CD4-positive, alpha-beta T cell treated with Interferon gamma for 1 hour (primary cell): Measurements from ENCODE around the gene CDK6.
"Not testable (repeated sequence)": the region's sequence is repeated elsewhere in the genome, so short reads cannot be mapped to it uniquely, and the experiment has no call there.

Experiments used
- DNase-seq: peaks from one replicate; pipeline ENCODE4 v3.0.0-alpha.2; 2020

CDK6 gene

DNA sequence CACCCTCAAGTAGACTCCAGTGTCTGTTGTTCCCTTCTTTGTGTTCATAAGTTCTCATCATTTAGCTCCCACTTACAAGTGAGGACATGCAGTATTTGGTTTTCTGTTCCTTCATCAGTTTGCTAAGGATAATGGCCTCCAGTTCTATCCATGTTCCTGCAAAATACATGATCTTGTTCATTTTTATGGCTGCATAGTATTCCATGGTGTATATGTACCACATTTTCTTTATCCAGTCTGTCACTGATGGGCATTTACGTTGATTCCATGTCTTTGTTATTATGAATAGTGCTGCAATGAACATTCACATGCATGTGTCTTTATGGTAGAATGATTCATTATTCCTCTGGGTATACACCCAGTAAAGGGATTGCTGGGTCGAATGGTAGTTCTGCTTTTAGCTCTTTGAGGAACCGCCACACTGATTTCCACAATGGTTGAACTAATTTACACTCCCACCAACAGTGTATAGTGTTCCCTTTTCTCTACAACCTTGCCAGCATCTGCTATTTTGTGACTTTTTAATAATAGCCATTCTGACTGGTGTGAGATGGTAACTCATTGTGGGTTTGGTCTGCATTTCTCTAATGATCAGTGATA is 79.0 kb downstream of the CDK6 start:
- peak; percentile 35 for DNase-seq

DNA sequence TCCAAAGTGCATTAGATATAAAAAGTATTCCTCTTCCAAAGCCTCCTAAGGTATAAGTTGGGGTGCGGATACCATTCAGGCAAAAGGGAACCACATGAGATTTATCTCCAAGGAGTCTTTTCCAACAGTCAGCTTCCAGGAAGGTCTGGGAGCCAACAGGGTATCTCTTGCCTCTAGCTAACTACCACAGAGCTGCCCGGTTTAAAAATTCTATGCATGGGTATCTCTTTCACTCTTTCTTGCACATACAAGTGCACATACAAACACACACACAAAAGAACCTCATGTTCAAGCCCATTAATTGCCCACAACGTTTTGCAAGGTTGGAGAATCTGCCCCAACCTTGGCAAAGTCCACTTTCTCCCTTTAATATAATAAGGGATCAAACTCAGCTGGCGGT is 80.7 kb downstream of the CDK6 start:
- no peak for DNase-seq

DNA sequence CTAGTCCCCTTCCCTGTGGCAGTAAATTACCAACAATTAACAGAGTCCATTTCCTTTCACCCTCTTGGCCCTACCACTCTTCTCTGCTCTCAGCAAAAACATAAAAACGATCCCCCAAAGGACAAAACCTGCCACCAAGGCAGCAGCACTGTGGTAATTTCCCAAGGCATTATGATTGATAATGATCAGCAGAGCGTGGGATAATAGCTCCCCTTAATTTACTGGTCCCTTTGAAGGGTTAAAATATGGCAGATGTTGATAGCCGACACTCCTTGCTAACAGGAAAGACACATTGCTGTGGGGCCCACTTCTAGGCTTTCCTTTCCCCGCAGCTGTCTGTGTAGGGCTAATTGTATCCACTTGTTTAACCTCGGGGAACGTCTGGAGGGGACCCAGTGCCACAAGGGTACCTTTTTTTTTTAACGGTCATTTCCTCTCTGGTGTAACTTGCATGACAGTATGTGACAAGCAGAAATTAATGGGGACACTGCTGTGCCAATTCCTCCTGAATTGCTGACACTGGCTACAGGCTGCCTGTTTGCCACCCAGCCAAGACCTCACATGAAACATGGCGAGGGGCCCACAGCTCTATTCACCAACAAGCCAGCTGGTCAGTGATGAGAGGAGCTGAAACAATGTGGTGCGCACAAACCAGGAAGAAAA is 81.3 kb downstream of the CDK6 start:
- DNase-seq: no peak

DNA sequence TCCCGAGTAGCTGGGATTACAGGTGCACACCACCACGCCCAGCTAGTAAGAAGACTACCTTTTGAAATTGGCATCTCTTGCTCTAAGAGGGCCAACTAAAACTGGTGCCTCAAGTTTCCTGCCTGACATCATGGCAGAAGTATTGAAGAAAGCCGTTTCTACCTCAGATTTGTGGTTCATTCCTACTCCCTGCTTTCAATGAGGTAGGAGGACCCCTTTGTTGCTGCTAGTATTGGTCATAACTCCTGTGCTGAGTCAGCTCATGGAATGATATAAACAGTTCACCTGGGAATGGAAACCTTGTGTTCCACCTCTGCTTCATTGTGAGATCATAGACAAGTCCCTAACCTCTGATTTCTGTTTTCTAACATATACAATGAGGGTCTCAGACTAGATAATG is 82.8 kb downstream of the CDK6 start:
- DNase-seq: no peak

DNA sequence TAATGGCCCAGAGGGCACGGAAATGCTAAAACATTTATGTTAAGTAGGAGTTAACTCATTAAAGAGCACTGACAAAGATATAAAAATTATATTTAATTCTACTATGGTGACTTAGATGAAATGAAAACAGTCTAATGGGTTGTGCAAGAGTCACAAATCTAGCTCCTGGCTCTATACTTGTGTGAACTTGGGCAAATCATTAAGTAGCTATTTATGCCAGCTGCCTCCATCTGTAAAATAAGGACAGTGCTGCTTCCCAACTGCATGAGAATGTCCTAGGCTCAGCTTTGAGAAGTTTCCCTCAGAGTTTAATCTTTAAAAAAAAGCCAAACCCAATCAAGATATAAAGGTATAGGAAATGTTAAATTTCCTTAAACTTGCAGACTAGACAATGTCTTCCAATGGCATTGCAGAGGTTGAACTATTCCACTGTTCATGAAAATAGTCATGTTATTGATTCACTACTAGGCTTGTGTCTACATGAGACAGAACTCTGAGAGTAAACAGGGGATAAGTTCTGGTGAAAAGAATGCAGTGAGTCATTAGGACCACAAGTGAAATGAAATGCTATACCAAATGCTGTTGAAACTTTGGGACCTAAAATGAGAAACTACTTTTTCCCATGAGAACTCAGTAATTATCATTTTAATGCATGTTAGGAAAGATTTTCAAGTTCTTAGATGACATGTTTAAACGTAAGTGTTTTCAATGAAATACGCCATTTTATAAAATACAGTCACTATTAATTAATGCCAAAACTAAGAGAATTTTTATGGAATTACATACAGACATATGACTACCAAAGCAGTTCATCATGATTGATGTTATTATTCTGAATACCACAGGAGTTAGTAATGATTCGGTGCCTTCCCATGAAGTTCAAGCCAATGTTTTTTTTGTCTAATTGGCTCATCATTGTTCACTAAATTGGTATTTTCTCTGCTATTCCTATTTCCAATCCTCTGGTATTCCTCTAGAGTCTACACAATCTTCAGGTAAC is 84.2 kb downstream of the CDK6 start:
- no peak for DNase-seq

DNA sequence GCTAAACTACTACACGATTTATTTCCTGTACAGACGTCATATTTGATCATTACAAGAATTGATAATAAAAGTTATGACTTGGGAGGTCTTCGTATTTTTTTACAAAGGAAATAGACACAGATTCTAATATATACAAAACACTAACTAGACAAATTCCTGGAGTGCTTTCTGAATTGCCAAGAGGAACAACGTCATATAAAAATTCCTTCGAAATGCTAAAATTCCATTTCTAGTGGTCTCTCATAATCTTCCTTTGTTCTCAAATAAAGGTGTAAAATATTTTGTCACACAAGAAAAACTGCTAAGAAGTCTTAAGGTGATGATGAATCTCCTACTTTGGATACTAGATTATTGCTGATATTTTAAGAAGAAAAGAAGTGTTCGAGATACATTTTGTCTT is 85.4 kb downstream of the CDK6 start:
- DNase-seq: no peak

DNA sequence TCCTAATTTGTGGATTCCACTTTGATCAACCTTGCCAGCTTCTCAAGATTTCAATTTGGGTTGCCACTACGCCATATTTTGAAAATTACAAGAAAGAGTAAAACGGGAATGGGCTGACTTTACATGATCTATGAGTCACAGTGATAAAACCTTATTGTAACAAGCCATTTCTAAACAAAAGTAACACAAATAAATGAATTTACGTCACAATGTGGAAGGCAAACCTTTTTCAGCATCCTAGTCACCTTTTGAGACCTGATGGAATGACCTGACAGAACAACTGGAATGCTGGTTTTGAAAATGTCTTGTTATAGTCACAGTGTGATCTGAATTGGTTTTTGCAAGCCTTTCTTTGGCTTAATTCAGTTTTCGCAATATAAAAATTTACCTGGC is 85.9 kb downstream of the CDK6 start:
- no peak for DNase-seq

DNA sequence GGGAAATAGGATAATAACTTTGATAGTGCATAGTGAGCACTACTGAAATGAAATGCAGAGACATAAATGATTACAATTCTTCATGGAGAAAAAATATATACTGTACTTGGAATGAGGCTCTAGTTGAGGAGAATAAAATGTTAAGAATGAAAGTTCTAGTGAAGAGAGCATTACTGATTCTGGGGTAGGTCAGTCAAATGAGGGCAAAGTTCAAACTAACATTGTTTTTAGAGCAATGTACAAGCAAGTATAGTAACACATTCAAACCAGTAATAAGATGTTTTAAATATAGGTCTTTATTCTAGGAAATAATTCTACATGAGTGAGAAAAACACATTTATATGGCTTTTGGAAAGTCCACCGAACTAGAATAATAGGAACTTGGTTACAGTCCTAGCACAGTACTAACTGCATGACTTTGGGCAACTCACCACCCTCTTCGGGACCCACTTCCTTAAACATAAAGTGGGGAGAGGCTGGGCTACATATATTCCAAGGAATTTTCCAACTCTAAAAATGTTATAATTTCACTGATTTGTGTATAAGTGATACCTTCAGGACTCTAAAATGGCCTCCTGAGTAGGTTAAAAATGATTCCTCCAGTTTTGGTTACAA is 86.4 kb downstream of the CDK6 start:
- DNase-seq: no peak

DNA sequence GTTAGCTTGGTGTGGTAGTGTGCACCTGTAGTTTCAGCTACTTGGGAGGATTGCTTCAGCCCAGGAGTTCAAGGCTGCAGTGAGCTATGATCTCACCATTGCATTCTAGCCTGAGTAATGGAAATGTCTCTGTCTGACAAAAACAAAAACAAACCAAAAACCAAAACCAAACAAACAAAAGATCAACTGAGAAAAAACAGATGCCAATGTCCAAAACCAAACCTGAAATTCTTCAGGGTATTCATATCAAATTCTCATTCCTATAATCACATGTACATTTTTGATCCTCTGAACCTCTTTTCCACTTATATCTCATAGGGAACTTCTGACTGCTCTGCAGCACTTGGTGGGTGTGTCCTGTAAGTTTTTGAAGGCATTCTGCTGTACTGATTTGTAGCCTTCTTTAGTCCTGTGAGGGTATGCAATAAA is 87.0 kb downstream of the CDK6 start:
- DNase-seq: no peak

DNA sequence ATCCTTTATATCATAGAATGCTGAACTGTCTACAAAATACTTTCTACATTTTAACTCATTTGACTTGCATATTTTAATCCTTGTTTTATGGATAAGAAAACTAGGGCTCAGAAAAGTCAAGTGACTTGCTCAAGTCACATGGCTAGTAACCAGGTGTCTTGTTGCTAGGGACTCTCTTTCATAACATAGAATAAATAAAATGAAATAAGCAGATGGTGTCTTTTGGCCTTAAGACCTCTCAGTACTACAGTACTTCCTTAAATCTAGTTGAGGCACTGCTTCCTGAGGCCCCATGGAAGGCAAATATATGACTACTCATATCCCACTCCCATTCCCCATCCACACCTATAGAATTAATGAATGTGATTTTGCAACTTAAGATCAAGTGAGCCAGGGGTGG is 87.9 kb downstream of the CDK6 start:
- DNase-seq: no peak

DNA sequence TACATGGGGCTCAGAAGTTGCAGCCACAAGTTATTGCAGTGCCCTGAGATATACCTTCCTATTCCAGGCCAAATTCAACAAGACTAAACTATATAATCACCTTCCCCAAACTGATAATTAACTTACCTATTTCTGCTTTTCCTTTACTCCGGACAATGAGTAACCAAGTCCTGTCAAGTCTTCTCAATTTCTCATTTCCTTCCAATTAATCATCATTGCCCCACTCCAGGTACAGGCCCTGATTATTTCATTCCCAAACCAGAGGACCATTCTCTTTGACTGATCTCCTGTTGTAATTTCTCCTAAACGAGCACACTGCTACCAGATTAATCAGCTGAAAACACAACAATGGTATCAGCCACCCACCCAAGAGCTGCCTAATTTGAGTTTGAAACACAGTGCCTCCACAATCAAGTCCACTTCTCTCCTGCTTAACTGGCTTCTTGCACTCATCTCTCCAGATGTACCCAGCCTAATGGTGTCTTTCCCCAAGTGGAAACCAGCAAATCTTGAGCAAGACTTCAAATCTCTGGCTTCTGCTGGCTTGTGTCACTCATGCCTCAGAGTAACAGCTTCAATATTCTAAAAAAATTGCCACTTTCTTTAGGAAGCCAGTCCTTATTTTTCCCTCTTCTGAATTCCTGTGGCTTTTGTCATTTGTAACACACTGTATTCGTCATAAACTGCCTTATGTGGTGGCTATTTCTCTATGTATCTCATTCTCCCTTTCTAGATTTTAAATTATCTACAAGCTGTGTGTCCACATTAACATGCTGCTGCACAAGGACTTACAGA is 89.1 kb downstream of the CDK6 start:
- no peak for DNase-seq

DNA sequence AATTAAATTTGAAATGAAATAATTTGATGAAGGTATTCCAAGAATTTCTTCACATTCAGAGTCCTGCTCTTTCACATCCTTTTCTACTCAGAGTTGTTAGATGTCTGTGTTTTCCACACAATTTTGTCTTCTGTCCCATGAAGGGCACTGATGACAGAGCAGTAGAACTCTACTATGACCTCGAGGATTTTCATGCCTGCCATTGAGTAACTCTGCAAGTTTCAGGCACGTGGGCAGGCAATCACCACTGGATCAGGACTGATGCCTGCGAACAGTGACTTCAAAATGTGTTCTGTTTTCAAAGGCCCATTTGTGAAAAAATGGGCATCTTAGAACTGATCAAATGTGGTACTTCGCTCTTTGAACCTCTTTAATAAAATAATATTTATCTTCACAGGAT is 91.1 kb downstream of the CDK6 start:
- no peak for DNase-seq

DNA sequence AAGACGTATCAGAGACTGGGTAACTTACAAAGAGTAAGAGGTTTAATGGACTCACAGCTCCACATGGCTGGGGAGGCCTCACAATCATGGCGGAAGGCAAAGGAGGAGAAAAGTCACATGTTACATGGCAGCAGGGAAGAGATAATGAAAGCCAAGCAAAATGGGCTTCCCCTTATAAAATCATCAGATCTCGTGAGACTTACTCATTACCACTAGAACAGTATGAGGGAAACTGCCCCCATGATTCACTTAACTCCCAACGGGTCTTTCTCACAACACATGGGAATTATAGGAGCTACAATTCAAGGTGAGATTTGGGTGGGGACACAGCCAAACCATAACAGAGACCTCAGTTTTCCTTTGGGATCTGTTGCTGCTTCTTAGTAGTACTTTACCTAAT is 92.2 kb downstream of the CDK6 start:
- not testable (repeated sequence) for DNase-seq

DNA sequence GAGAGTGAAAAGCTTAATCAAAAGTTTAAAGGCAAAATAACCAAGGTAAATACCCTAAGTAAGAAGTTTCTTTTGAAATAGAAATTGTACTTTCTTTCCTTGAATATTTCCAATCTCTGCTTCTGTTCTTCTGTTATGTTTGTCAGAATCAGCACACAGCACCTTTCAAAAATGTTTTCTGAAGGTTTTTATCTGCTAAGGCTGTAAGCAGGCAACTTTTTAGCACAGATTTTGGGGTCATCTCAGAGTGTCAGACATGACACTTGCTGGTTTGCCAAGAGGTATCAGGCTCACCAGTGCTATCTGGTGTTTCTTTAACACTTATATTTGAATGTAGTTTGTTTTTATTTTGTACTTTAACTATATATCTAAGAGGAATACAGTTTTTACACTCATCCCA is 94.2 kb downstream of the CDK6 start:
- no peak for DNase-seq

DNA sequence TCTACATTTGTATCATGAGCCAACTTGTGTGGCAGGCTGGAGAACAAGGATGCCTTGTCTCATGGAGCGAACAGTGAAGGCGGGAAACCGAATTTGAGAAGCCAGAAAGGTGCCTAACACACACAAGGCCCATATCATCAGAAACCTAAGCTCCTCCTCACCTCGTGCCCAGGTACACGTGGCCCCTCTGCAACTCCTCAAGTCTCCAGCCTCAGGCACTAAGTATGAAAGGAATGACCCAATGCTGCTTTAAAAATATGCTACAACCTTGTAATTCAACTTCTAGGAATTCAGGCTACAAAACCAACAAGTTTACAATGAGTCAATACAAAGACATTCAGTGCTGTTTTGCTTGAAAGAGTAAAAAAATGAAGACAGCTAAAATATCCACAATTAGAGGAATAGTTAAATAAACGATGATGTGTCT is 95.7 kb downstream of the CDK6 start:
- no peak for DNase-seq

DNA sequence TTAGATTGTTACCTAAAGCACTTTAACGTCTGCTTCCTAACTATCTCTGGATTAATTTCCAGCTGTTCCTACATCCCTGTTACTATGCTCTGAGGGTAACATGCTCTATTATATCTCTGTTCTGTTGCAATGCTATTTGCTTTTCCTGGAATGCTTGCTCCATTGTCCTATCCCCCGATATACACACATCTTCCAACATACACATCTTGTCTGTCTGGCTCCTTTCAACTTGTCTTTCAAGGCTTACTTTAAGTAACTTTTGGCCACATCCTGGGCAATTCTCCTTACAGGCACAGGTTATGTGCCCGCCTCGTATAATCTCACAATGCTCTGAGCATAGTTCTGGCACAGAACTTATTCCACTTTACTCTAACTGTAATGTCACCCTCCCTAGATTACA is 96.2 kb downstream of the CDK6 start:
- DNase-seq: no peak

DNA sequence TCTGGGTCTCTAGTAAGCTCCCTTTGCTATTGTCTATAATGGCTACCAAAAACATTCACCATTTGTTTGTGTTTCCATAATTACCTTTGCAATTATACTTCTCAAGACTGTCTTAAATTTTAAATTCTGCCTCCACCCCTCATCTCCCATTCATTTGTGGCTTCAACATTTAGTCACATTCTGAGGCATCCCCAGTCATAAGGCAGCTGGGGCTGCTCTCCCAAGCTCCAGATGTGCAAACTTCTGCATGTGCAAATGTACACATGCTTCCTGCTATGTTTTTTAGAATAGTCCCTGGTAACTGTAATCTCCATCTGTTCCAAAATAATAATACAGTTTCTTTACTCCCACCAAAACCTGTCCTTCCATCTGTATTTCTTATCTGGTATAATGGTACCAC is 97.3 kb downstream of the CDK6 start:
- no peak for DNase-seq

DNA sequence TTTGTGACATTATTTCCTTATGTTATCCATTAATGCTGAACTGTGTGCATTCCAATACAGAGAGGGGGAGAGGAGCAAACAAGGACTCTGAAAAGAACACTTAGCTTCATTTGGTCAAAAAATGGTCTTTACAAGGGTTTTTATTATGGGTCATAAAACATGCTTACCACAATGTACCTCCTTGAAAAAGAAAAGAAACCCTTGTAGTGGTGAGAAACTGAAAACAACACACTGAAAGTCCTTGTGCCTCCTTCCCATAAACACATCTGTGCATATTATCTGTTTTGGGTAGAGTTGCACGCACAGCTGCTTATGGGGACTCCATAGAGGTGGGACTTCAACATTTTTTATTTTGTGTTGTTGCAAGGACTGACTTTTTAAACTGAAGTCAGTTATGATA is 98.7 kb downstream of the CDK6 start:
- no peak for DNase-seq

DNA sequence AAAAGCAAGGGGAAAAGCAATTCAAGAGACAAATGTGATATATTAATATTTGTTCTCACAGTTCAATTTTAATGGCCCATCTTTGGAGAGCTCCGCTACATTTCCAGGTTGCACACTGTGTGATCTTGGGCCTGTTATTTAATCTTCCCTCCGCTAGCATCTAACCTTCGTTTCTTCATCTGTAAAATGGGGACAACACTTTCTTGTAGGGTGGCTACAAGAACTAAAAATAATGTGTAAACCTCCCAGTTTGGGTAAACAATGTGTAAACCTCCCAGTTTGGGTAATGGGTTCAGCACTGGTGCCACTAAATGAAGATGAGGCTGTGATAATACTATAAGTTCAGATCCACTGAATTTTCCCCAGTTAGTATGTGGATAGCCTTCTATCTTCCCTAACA is 99.5 kb downstream of the CDK6 start:
- no peak for DNase-seq

DNA sequence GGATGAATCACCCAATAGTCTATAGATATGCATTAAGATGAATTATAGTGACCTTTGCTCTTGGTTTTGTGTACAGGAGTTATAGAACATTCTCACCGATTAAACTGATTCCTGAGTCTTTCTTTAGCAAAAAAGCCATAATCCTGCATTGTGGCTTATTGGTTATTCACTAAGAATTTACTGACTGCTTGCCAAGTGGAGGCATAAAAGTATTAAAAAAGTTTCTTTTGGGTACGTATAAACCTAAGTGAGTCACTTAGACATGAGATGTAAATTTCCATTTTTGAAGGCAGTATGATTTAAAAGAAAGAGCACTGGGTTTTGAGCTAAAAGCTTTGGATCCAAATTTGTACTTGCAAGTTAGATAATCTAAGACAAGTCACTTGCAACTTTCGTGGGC is 100.7 kb downstream of the CDK6 start:
- no peak for DNase-seq

DNA sequence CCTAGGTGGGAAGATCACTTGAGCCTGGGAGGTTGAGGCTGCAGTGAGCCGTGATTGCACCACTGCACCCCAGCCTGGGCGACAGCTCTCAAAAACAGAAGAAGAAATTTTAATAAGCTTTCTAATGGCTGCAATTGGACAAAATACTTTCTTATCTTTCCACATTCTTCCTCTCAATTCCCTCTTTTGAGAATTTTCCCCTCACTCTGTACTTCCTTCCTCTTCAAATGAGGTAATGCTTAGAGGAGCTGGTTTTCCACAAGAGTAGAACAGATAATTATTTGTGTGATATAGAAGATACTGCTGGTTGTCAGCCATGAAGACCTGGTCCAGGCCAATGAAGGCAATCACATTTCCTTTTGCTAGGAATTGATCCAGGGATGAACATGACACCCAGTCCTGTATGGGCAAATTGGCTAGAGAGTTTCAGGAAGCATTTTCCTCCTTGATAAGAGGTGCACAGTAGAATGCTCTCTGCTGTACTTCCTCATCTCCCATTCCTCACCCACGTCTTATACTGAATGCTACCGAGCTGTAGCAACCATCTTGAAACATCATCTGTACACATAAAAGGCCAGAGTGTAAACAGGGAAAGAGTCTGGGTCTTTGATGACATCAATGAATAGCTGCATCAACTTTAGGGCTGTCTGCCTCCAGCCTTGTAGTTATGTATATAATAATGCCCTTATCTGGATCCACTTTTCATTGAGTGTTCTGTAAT is 103.9 kb downstream of the CDK6 start:
- no peak for DNase-seq
